Neural cell (in vitro differentiated cells): ENCODE data around the gene HBEGF.

Experiments used
- CTCF ChIP-seq: fragments of 450-650 bp; IDR thresholded peaks from 2 replicates; pipeline ENCODE4 v1.5.1; 2014; ENCODE audit warnings: antibody characterized with exemption, mild to moderate bottlenecking, moderate library complexity; ENCODE audit not compliant: poor library complexity, severe bottlenecking
- EZH2 ChIP-seq: fragments of 200-600, 300-800 bp; shearing (Covaris generic), sonication (generic); IDR thresholded peaks from 2 replicates; pipeline ENCODE4 v1.6.1; 2014; ENCODE audit warnings: antibody characterized with exemption, low read length, borderline replicate concordance, mild to moderate bottlenecking; ENCODE audit not compliant: insufficient read depth, poor library complexity, severe bottlenecking
- POLR2AphosphoS5 ChIP-seq: IDR thresholded peaks from 2 replicates; pipeline ENCODE4 v1.6.1; 2012
- TF ChIP-seq, protein P1 (sequence below): IDR thresholded peaks from 2 replicates; pipeline ENCODE4 v1.6.1; 2012; ENCODE audit warnings: borderline replicate concordance

DNA sequence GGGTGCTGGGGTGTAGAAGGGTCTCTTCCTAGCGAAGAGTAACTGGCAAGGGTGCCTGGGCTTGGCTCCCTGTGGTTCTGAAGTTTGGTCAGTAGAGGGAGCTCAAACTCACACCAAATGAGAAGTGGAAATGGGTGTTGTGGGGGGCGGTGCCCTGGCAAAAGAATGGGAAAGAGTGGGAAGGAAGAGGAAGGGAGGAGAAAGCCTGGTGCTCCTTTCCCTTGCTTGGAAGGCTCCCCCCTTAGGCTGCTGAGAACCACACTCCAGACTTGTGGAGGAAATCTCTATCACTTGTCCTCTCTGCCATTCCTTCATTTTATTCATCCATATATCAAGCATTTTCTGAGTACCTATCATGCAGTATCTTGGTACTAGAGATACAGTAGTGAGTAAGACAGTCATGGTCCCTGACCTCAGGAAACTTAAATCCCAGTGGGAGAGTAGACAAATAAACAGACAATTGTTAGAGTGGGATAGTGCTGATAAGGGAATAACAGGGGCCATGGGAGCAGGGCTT is 26.6 kb upstream of the HBEGF start:
- peak; percentile 72 for TF ChIP-seq CTCF
- TF ChIP-seq POLR2AphosphoS5 = no peak
- TF ChIP-seq EZH2 = no peak
- TF ChIP-seq, protein P1, sequence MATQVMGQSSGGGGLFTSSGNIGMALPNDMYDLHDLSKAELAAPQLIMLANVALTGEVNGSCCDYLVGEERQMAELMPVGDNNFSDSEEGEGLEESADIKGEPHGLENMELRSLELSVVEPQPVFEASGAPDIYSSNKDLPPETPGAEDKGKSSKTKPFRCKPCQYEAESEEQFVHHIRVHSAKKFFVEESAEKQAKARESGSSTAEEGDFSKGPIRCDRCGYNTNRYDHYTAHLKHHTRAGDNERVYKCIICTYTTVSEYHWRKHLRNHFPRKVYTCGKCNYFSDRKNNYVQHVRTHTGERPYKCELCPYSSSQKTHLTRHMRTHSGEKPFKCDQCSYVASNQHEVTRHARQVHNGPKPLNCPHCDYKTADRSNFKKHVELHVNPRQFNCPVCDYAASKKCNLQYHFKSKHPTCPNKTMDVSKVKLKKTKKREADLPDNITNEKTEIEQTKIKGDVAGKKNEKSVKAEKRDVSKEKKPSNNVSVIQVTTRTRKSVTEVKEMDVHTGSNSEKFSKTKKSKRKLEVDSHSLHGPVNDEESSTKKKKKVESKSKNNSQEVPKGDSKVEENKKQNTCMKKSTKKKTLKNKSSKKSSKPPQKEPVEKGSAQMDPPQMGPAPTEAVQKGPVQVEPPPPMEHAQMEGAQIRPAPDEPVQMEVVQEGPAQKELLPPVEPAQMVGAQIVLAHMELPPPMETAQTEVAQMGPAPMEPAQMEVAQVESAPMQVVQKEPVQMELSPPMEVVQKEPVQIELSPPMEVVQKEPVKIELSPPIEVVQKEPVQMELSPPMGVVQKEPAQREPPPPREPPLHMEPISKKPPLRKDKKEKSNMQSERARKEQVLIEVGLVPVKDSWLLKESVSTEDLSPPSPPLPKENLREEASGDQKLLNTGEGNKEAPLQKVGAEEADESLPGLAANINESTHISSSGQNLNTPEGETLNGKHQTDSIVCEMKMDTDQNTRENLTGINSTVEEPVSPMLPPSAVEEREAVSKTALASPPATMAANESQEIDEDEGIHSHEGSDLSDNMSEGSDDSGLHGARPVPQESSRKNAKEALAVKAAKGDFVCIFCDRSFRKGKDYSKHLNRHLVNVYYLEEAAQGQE = no peak
